HS-27A (cell line): ENCODE data around the gene SMG9.

Experiments
- DNase-seq: peaks from one replicate; pipeline ENCODE4 v3.0.0-alpha.2; 2012; ENCODE audit warnings: low read depth, missing footprints

The SMG9 gene

DNA sequence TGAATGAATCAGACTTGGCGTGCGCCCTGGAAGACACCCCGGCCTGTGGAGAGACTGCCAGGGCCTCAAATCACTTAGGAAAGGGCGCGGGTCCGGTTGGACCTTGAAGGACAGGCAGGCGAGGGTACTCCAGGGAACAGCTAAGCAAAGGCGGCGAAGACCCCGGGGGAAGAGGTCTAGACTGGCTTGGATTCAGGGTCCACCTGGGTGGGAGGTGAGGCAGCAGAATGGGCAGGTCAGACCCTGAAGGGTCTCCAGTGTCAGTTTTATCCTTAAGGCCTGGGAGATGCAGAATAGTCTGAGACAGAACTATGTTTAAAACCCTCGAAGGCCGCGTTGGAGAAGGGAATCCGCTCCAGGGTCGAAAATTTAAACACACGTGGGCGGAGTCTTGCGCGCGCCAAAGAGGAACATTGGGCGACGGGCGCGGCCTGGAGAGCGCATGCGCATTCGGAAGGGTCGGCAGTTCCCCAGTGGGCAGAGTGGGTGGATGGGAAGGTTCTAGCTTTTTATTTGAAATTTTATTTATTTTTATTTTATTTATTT, 567 bp upstream of the SMG9 start:
- DNase-seq = no peak

GRCh38 chr19:43754253-43754502, 584 bp downstream of the SMG9 start:
- DNase-seq = no peak

GRCh38 chr19:43752287-43752875, 2.4 kb downstream of the SMG9 start:
- DNase-seq = no peak

GRCh38 chr19:43751466-43752220, 3.1 kb downstream of the SMG9 start:
- DNase-seq = no peak

- no peak for DNase-seq
Measured at GRCh38 chr19:43749898-43750297, 4.9 kb downstream of the SMG9 start.

- DNase-seq = no peak
Measured at GRCh38 chr19:43749152-43749551, 5.6 kb downstream of the SMG9 start.

- DNase-seq = no peak
Measured at GRCh38 chr19:43748685-43749084, 6.1 kb downstream of the SMG9 start.

DNA sequence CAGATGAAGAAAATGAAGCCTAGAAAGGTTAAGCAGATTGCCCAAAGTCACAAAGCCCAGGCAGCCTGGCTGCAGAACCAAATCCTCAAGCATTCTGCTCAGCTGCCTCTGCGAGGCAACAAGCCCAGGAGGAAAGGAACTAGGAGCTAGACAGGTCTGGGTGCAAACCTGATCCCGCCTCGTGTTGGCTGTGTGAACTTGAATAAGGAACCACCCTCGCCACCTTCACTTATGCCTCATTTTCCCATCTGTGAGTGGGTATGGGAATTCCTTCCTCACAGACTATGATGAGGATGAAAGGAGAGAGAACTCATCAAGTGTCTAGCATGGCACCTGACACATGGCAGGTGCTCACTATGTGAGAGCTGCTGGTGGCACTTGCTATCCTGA, 6.6 kb downstream of the SMG9 start:
- DNase-seq = no peak

DNA sequence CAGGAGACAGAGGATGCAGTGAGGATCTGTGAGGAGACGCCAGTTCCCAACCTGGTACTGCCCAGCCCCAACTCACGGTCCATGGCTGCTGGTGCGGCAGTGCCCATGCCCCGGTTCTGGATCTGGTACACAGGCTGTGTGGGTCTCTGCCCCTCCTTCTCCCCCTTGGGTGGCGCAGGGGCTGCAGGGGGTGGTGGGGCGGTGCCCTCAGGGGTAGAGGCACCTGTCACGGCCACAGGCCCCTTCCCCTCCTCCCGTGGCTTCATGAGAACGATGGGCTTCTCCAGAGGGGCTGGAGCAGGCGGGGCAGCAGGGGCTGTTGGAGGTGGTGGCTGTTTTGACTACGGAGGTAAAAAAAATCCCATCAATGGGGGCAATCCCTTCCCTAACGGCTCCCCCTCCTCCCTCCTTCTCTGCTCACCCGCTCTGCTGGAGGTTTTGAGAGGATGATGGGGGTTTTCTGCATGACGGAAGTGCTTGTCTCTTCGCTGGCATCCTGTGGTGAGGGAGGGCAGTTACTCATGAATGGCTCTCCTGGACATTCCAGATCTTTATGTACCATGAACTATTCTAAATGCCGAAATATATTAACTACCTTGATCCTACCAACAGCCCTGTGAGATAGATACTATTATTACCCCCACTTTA, 7.1 kb downstream of the SMG9 start:
- DNase-seq = no peak

GRCh38 chr19:43743059-43743458, 11.7 kb downstream of the SMG9 start:
- peak; percentile 83 for DNase-seq

DNA sequence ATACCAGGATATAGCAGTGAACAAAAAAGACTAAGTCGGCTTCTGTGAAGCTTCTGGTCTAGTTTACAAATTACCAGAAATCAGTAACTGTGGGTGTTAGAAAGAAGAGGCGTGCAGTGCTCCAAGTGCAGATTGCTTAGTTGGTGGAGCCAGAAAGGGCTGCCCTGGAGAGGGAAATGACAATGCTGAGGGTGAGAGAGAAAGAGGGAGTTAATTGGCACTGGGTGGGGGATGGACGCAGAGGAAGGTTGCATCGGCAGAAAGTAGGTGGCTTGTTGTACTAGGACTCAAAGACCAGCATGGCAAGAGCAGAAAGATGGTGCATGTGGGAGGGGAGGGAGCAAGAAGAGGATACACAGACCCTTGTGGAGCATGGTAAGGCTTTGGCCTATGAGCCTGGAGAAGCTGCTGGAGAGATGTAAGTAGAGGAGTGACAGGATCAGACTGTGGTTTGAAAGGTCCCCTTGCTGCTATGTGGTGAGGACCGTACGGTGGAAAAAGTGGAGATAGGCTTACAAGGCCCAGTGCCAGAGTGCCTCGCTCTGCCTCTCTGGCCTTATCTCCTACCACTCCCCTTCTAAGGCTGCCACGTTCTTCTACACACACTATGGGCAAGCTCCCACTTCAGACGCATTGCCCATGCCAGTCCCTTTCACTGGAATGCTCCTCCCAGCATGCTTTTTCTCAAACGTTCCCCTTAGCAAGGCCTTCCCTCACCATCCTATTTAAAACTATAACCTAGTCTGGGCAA, 13.5 kb downstream of the SMG9 start:
- DNase-seq = no peak

DNA sequence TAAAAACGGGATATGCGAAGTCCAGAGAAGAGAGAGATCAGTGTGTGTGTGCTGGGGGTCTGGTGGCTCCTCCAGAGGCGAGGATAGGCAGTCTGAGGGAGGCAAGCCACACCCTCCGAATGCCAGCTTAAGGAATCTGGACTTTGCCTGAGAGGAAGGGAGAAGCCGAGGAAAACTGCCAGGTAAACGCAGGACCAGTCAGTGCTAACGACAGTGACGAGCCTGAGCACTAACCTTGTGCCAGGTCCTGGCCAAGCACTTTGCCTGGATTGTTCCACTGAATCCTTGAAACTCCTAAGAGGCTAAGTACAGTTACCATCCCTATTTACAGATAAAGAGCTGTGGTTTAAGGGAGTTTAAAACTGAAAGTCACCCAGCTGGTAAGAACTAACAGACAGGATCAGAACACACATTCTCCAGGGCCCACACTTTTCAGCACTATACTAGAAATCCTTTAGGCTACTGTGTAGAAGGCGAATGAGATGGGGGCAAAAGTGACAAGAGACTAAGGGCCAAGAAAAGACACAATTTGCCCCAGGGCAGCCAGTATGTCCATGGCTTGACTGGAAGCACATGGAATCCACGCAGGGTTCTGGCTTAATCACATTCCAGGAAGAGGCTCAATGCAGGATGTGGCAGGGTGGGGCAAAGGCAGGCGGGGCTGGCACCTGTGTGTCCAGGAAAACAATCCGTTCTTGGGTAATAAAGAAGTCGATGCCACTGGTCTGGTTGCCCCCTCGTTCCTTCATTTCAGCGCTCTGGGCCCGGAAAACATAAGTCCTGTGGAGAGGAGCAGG, 15.1 kb downstream of the SMG9 start:
- DNase-seq = no peak

GRCh38 chr19:43738780-43739211, 16.0 kb downstream of the SMG9 start:
- DNase-seq = no peak

- DNase-seq = no peak
Measured at GRCh38 chr19:43735957-43736356, 18.8 kb downstream of the SMG9 start.

GRCh38 chr19:43735013-43735412, 19.7 kb downstream of the SMG9 start:
- no peak for DNase-seq

- no peak for DNase-seq
Measured at GRCh38 chr19:43731846-43732245, 22.9 kb downstream of the SMG9 start.

DNA sequence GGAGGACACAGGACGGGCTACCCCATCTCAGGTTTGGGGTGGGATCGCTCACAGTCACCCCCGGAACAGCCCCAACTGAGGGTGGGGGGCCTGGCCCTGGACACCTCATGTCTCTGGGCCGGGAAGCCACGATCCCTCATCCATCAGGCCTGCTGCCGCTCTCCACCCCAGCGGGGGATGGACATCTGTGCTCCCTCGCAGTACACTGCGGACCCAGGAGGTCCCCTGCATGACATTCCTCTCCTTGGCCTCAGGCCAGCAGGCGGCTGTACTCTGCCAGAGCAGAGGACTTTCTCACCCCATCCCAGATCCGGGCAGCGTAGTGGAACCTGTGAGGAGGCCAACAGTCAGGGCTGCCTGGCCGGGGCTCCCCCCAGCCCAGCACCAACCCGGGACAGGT, 23.4 kb downstream of the SMG9 start:
- no peak for DNase-seq

GRCh38 chr19:43729919-43730318, 24.8 kb downstream of the SMG9 start:
- no peak for DNase-seq

DNA sequence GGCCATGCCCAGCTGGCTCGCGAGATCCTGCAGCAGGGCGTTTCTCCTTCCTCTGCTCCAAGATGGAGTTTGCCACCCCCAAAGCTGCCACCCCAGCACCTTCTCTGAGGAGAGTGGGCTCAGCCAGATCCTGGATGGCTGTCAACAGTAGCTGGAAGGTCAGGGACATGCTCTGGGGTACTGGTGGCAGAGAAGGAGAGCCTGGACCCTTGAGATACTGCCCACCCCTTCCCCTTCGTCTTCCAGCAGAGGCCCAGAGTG, 27.2 kb downstream of the SMG9 start:
- no peak for DNase-seq

DNA sequence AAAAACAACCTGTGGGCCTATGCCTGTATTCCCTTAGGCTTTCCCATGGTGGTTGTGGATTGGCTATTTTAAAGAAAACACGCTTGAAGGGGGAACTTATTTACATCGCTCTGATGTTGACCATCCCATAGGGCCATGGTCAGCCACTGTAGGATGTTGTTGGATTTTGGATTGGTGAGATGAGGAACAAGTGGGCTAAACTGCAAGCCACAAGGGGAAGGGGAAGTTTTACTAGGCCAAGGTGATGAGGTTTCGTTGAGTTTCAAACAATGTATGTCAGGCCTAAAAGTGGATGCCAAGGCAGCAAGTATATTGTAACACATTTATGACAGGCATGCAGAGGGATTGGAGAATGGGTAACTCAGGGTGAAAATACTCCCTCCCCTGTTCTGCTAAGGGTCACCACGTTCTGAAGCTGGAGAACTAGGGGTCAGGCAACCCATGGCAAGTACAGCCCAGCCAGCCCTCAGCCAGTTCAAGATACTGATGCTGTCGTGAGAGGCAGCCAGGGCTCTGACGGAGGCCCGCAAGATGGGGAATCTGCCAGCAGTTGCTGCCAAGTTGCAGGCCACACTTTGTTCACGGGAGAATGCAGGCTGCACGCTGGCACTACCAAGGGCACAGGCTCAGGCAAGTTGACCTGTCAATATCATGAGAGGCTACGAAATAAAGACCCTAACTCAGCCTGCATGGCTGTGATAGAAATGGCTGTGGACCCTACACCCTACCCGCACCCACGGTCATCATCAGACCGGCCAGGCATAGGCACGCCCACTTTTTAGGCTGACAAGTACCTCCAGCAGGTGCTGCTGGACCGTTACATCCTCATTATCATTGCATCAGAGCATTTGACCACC, 27.8 kb downstream of the SMG9 start:
- DNase-seq = no peak

DNA sequence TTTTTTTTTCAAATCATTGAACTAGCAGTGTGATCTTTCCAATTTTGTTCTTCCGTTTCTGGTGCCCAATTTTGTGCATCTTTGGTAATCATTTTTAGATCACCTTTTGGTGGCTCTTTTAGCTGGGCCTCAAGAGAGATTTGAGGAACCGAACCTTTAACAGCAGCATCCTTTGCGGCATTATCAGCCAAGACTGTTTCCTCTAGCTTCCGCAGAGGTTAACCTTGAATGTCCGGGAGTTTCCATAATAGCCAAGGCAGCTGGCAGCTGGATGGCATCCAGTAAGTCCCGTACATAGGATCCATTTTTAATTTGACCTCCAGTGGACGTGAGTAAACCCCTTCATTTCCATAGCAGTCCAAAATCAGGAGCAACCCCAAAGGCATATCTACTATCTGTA, 29.3 kb downstream of the SMG9 start:
- no peak for DNase-seq
